Kidney (tissue), 14 donors: ENCODE results near the gene LRRC73. TPM values are rescaled to one million over a fixed set of nuclear protein-coding genes. Genes with fewer than 3 reads are reported as not detected.

Experiments used
- DNase-seq, 5 donors: peaks; one replicate each; pipeline ENCODE4 v3.0.0-alpha.2; 2013 to 2020
- FAIRE-seq: peaks from 2 replicates; lab custom pipeline; 2012; peaks lifted over from hg19 to GRCh38; lab: Jason Lieb, UNC
- H3K27ac ChIP-seq, 2 donors: one replicate each; pipeline ENCODE4 v1.7.0; 2013; ENCODE audit warnings: low read depth in 2 of 2, low read length in 2 of 2, inconsistent platforms in 1 of 2
- H3K27me3 ChIP-seq: one replicate; pipeline ENCODE4 v1.7.1; 2013; ENCODE audit warnings: low read length, inconsistent platforms; ENCODE audit not compliant: control insufficient read depth, insufficient read depth
- H3K36me3 ChIP-seq, 3 donors: one replicate each; pipeline versions ENCODE4 v1.7.0 to v1.7.1; 2013; ENCODE audit warnings: low read length in 3 of 3, control low read depth in 1 of 3, inconsistent platforms in 1 of 3; ENCODE audit not compliant: insufficient read depth in 3 of 3, control insufficient read depth in 2 of 3
- H3K4me1 ChIP-seq, 3 donors: one replicate each; pipeline versions ENCODE4 v1.7.0 to v1.7.1; 2013; ENCODE audit warnings: low read length in 3 of 3, inconsistent platforms in 1 of 3, low read depth in 1 of 3; ENCODE audit not compliant: control insufficient read depth in 2 of 3, insufficient read depth in 2 of 3
- H3K4me3 ChIP-seq, 3 donors: one replicate each; pipeline versions ENCODE4 v1.7.0 to v1.8.1; 2013; ENCODE audit warnings: low read length in 3 of 3, control low read depth in 1 of 3, inconsistent platforms in 1 of 3
- H3K9ac ChIP-seq, 3 donors: one replicate each; pipeline versions ENCODE4 v1.7.0 to v1.7.1; 2013; ENCODE audit warnings: low read length in 3 of 3, control low read depth in 1 of 3, inconsistent platforms in 1 of 3
- H3K9me3 ChIP-seq, 3 donors: one replicate each; pipeline versions ENCODE4 v1.7.0 to v1.7.1; 2013; ENCODE audit warnings: low read length in 3 of 3, control low read depth in 1 of 3, inconsistent platforms in 1 of 3; ENCODE audit not compliant: control insufficient read depth in 2 of 3, insufficient read depth in 1 of 3
- CTCF ChIP-seq: IDR thresholded peaks from 3 replicates; pipeline ENCODE4 v1.5.1; 2012; ENCODE audit warnings: mild to moderate bottlenecking, moderate library complexity, borderline replicate concordance; ENCODE audit not compliant: insufficient read depth; ENCODE audit errors: extremely low read depth
- intact Hi-C: fragments of 100-400 bp; cut with DNase I; formaldehyde crosslinking; loops from one replicate; pipeline ENCODE4 v1.11.1; 2022
- polyA plus RNA-seq: library from polyadenylated mRNA; stranded (reverse); fragments of 350-450 nt; fragmentation: Illumina TruSeq; extraction: RNeasy Lipid Tissue Mini Kit (QIAGEN cat#74804); gene quantifications from one replicate; pipeline ENCODE4 v1.2.3, GENCODE V29; 2014; ENCODE audit warnings: low read depth, low replicate concordance; ENCODE audit not compliant: insufficient read depth
- total RNA-seq: library from RNA; stranded (reverse); fragmentation: NEBNext Ultra II Directional; extraction: Animal tissue kit (Norgen Biotek cat#: 25700); gene quantifications from one replicate; pipeline ENCODE4 v1.2.1, GENCODE V29; 2021
- donor health status: control.
- donor health status: control.
- donor health status: control.
- donor health status: control.
- donor health status: control.
- donor health status: DM: yes; HTN: yes; CAD: no.
- donor health status: Normal renal cell carcinoma (clear cell type).

Gene LRRC73
- total and polyA plus RNA-seq, 2 donors from 2014 or later = 1.5 to 4.6 TPM

- no peak for TF ChIP-seq CTCF
- Histone ChIP-seq H3K4me1 (peaks cover 0 to 6% (median 0%) of the 10 kb centered on the region in 3 donors), H3K27ac (no peak overlapping the region), H3K4me3 (no peak overlapping the region), H3K9ac (no peak overlapping the region), H3K9me3 (no peaks in the 10 kb centered on the region), H3K27me3 (peaks cover 3% of the 10 kb centered on the region), H3K36me3 (no peaks in the 10 kb centered on the region)
- DNase-seq = no peak
- intact Hi-C loops = loop anchor here (10.0 kb wide), 1 partner anchor 47 kb away; no protein-coding TSS in a partner anchor
- no peak for FAIRE-seq
These were observed 52.5 kb downstream of the LRRC73 start for GRCh38 chr6:43457643-43458042.

Other genes with a start within 250 kb of the LRRC73 start
- gene SLC22A7, start 212.1 kb downstream of the LRRC73 start, total RNA-seq = 2.0 TPM
- 34.8 TPM for gene SLC22A7, start 212.1 kb downstream of the LRRC73 start, polyA plus RNA-seq
- gene CRIP3, start 201.5 kb downstream of the LRRC73 start, total RNA-seq = 5.6 TPM
- 14.3 TPM for gene CRIP3, start 201.5 kb downstream of the LRRC73 start, polyA plus RNA-seq
- 13.9 TPM for gene ZNF318, start 140.7 kb downstream of the LRRC73 start, total RNA-seq
- gene ZNF318, start 140.7 kb downstream of the LRRC73 start, polyA plus RNA-seq = 5.5 TPM
- gene ABCC10, start 82.8 kb downstream of the LRRC73 start, total RNA-seq = 30.2 TPM
- 12.0 TPM for gene ABCC10, start 82.8 kb downstream of the LRRC73 start, polyA plus RNA-seq
- 0.50 TPM for gene DLK2, start 54.8 kb downstream of the LRRC73 start, total RNA-seq
- not detected for gene DLK2, start 54.8 kb downstream of the LRRC73 start, polyA plus RNA-seq
- 38.5 TPM for gene TJAP1, start 32.8 kb downstream of the LRRC73 start, total RNA-seq
- gene TJAP1, start 32.8 kb downstream of the LRRC73 start, polyA plus RNA-seq = 13.6 TPM
- gene YIPF3, start 6.6 kb upstream of the LRRC73 start, total RNA-seq = 107 TPM
- 114 TPM for gene YIPF3, start 6.6 kb upstream of the LRRC73 start, polyA plus RNA-seq
- gene POLR1C, start 6.7 kb upstream of the LRRC73 start, total RNA-seq = 41.3 TPM
- gene POLR1C, start 6.7 kb upstream of the LRRC73 start, polyA plus RNA-seq = 27.5 TPM
- gene XPO5, start 65.7 kb upstream of the LRRC73 start, total RNA-seq = 34.3 TPM
- 7.5 TPM for gene XPO5, start 65.7 kb upstream of the LRRC73 start, polyA plus RNA-seq
- 16.8 TPM for gene POLH, start 65.8 kb upstream of the LRRC73 start, total RNA-seq
- 1.8 TPM for gene POLH, start 65.8 kb upstream of the LRRC73 start, polyA plus RNA-seq
- gene GTPBP2, start 118.9 kb upstream of the LRRC73 start, total RNA-seq = 64.6 TPM
- gene GTPBP2, start 118.9 kb upstream of the LRRC73 start, polyA plus RNA-seq = 19.7 TPM
- 19.0 TPM for gene MAD2L1BP, start 125.5 kb upstream of the LRRC73 start, total RNA-seq
- gene MAD2L1BP, start 125.5 kb upstream of the LRRC73 start, polyA plus RNA-seq = 31.0 TPM
- 0.16 TPM for gene RSPH9, start 134.7 kb upstream of the LRRC73 start, total RNA-seq
- 0.45 TPM for gene RSPH9, start 134.7 kb upstream of the LRRC73 start, polyA plus RNA-seq
- gene MRPS18A, start 177.4 kb upstream of the LRRC73 start, total RNA-seq = 36.4 TPM
- 103 TPM for gene MRPS18A, start 177.4 kb upstream of the LRRC73 start, polyA plus RNA-seq